CD4-positive, alpha-beta T cell treated with Interleukin-12 subunit alpha and Interleukin-12 subunit beta, for 1 hour (primary cell): ENCODE results near the gene ZNF212.
"Not testable (repeated sequence)": the region's sequence is repeated elsewhere in the genome, so short reads cannot be mapped to it uniquely, and the experiment has no call there.

Experiments
- DNase-seq: peaks from one replicate; pipeline ENCODE4 v3.0.0-alpha.2; 2020

Gene ZNF212

GRCh38 chr7:149255174-149255573 lies 15.7 kb downstream of the ZNF212 start:
- DNase-seq: no peak

DNA sequence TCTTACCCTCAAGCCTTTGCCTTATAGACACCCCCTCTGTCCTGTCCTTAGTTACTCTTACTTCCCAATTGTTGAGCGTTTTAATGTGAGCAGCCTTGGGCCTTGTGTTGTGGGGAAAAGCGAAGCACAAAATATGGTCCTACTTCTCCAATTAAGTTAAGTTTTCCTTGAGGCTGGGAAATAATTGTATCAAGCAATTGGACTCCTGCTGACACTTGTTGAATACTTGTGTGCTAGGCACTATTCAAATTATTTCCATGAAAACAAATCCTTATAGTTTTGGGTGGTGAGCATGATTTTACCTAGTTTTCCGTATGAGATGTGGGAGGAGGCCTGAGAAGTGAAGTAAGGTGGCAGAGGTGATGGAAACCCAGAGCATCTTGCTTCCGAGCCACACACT lies 17.1 kb downstream of the ZNF212 start:
- DNase-seq: no peak

- no peak for DNase-seq
Measured at GRCh38 chr7:149257146-149257545, 17.7 kb downstream of the ZNF212 start.

- DNase-seq: no peak
Measured at GRCh38 chr7:149261316-149261828, 21.9 kb downstream of the ZNF212 start.

DNA sequence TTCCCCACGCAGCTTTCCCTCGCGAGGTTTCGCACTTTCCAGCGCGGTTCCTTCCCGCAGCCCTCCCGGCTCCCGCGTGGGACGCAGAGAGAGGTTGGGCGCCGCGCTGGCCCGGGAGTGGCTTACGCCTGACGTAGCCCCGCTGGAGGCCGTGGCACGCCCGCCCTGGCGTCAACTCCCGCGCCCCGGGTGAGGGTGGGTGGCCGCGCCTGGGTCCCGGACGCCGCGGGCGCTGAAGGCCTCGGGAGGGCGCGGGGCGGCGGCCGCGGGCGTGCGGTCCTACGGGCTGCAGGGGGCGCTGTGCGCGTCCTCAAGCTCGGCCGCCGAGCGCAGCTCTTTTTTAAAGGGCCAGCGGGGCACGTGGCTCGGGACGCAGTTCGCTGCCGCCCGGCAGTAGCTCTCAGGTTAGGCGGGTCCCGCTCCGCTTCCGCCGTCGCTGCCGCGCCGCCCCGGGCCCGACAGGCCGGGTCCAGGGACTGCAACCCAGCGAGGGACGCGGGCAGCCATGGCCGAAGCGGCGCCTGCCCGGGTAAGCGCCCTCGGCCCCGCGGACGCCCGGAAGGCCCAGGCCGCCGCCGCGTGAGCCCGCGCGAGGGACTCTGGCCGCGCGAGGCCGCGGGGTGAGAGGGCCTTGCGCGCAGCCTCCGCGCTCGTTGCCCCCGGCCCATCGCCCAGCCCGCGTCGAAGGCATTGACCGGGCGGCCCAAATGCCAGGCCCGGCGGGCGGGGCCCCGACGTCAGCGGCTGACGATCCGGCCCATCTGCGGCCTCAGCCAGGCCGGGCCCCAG lies 22.6 kb downstream of the ZNF212 start, which contains the start of gene ZNF783:
ZNF783 (plus strand) TSS at position 368 of the 789 bp plus-strand sequence; CDS start at position 506, 138 bp downstream.
- peak; percentile 91 for DNase-seq

- DNase-seq: no peak
Measured at GRCh38 chr7:149266451-149266850, 27.0 kb downstream of the ZNF212 start.

DNA sequence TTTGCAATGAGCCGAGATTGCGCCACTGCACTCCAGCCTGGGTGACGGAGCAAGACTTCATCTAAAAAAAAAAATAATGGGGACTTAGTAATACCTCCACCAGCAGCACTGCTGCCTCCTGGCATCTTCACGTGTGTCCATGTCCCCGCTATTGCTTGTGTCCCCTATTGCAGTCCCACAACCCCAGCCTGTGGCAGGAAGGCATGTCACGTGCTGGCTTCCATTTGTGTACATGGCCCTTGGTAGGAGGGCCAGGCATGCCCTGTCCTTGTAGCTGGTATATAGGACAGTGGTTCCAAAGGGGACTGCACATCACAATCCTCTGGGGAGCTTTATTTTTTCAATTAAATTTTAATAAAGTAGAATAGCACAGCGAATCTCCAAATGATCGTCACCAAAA lies 28.3 kb downstream of the ZNF212 start:
- no peak for DNase-seq

DNA sequence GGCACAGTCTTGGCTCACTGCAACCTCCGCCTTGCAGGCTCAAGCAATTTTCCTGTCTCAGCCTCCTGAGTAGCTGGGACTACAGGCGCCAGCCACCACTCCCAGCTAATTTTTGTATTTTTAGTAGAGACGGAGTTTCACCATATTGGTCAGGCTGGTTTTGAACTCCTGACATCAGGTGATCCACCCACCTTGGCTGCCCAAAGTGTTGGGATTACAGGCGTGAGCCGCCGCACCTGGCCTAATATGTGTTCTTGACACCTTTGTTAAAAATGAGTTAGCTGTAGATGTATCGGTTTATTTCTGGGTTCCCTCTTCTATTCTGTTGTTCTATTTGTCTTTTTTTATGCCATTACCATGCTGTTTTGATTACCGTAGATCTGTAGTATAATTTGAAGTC lies 35.0 kb downstream of the ZNF212 start:
- DNase-seq: not testable (repeated sequence)

DNA sequence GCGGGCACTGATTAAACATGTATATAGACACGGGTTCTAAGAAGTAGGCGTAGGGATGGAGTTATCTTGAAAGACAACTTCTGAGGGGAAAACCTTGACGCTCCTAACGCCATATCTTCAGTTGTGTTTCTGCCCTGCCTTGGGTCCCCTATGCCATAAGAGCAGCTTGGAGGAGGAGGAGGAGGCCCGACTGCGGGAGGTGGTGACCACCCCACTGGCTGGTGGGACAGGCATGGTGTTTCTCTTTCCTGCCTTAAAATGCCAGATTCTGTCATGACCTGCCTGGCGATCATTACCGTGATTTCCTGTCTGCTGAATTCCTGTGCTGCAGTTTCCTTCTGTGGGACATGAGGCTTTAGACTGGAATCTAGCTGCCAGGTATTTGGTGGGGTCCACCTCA lies 38.4 kb downstream of the ZNF212 start:
- DNase-seq: no peak

- no peak for DNase-seq
Measured at GRCh38 chr7:149278396-149278795, 38.9 kb downstream of the ZNF212 start.

DNA sequence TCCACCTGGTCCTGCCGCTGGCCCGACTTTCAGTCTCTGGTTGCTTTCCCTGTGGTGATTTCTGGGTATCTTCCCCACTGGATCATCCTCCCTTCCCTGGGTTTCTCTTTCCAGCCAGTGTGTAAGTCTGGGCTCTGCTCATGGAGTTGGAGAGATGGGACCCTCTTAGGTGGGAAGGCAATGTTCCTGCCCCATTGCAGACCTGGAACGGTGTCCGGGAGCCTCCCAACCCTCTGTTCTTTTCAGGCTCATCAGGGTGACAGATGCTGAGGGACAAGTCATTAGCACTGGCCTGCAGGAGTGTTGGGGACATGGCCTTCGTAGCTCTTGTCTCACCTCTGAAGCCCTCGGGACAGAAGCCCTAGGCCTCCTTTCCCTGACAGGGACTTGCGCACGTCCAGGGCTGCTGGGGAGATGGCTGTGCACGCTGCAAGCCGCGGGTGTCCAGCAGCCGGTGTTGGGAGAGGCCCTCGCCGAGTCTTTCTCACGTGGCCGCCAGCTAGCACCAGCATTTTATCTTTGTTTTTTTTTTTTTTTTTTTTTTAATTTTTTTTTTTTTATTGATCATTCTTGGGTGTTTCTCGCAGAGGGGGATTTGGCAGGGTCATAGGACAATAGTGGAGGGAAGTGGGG lies 39.8 kb downstream of the ZNF212 start:
- no peak for DNase-seq

- DNase-seq: no peak
Measured at GRCh38 chr7:149280151-149280550, 40.7 kb downstream of the ZNF212 start.

GRCh38 chr7:149280661-149281507 lies 41.4 kb downstream of the ZNF212 start:
- DNase-seq: no peak

- no peak for DNase-seq
Measured at GRCh38 chr7:149281508-149282330, 42.3 kb downstream of the ZNF212 start.

GRCh38 chr7:149282331-149282655 lies 42.8 kb downstream of the ZNF212 start:
- DNase-seq: no peak

DNA sequence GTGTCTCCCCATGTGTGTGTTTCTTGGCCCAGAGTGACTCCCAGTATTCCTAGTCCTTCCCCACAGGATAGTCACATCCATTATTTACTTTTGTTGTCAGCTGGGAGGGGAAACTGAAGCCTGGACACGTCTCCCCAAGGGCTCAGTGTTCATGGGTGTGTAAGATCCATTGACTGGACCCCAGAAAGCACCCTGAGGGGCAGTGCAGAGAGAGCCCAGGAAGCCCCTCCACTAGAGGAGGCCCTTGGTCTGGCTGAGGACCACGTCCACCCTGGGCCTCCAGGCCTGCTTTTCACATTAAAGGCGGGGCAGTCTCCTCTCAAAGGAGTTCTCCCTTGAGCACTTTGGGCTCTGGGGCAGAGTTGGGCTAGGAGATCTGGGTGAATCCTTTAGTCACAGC lies 43.9 kb downstream of the ZNF212 start:
- no peak for DNase-seq

- peak; percentile 60 for DNase-seq
Measured at GRCh38 chr7:149284343-149284742, 44.9 kb downstream of the ZNF212 start.

DNA sequence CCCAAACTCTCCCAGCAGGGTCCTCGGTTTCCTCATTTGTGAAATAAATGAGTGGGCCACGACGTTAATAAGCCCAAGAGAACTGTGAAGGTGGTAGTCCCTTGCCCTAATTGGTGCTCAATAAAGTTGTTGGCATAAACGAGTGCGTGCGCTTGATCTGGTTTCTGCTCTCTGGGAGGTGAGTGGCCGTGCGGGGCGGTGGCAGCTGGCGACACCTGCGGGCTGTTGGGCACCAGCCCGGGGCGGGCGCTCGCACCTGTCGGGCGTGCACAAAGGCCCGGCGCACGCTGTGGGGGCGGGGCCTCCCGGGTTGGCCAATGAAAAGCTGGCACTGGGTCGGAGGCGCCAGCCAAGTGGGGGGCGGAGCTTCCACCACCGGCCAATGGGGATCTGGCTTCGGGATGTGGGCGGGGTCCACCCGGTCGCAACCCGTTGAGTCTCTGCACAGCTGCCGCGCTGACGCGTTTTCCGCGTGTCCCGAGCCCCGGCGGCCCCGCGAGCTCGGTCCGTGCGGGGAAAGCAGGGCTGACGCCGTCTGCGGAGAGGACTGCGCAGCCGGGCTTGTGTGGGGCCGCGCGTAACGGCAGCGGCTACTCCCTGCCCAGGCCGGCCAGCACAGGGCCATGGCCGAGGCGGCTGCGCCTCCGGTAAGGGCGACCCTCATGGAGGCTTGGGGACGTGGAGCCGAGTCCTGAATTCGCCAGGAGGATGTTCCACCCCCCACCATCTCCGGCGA lies 45.6 kb downstream of the ZNF212 start:
- peak; percentile 99 for DNase-seq

DNA sequence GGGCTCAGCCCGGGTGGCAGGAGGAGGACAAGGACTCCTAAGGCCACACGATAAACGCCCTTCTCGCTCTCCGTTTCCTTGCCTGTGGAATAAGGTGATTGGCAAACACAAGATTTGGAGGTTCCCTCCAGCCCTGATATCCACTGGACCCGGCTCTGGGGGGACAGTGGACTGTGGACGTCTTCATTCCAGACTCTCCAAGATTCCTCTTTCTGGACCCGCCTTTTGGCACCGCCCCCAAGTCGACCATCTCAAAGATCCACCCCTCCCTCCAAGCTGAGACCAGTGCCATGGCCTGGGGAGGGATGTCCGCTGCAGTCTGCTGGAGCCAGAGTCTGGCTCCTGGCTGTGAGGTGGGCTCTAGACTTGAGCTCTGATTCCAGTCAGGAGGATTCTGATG lies 46.2 kb downstream of the ZNF212 start:
- DNase-seq: no peak

DNA sequence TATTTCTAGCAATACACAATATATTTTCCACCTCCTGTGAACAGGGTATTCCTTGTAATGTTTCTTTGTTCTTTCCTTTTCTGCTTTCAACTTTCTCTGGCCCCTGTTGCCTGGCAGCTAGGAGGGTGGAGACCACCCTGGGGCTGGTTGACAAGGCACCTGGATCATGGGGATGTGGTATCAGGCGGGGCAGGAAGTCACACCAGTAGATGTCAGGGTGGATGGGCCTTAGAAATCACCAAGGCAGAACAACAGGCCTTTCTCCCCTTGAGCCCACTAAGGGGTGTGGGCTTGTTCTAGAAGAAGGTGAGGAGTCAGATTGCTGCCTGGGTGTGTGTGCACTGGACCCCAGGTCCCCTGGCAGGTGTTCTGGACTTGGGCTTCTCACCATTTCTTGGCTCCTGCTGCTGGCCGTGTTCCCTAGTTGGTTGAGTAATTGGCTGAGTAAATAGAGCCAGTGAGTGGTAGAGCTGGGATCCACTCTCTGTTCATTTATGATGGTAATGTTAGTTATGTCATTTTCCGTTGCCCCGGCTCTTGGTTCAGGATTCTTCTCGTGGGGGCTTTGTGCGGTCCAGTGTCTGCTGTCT lies 47.5 kb downstream of the ZNF212 start:
- DNase-seq: no peak

DNA sequence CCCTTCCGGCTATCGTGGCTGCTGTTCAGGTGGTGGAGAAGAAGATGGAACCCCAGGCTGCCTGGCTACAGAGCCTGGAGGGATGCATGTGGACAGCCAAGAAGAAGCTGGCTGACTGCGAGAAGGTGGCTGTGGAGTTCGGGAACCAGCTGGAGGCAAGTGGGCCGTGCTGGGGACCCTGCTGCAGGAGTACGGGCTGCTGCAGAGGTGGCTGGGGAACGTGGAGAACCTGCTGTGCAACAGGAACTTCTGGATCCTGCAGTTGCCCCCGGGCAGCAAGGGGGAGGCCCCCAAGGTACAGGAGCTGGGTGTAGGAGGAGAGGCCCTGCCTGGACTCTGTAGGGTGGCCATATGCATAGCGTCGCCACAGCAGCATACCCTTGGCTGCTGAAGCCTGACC lies 48.2 kb downstream of the ZNF212 start:
- no peak for DNase-seq
